GM12878 (cell line): ENCODE data around the gene RAB30. TPM values are rescaled to one million over a fixed set of nuclear protein-coding genes. Genes with fewer than 3 reads are reported as not detected.

Experiments used
- BHLHE40 ChIP-seq, 2 experiments: fragments of 450-650 bp in 1 of 2; IDR thresholded peaks; 2 replicates each; pipeline ENCODE4 v1.6.1; 2011 to 2017; ENCODE audit warnings: low read depth in 2 of 2, borderline replicate concordance in 1 of 2, improper control_type of control experiment in 1 of 2, low read length in 1 of 2, mild to moderate bottlenecking in 1 of 2
- BMI1 ChIP-seq: fragments of 450-650 bp; IDR thresholded peaks from 2 replicates; pipeline ENCODE4 v1.6.1; 2016; ENCODE audit warnings: mild to moderate bottlenecking, moderate library complexity, borderline replicate concordance
- HDGF ChIP-seq: fragments of 450-650 bp; IDR thresholded peaks from 2 replicates; pipeline ENCODE4 v1.6.1; 2016; ENCODE audit warnings: antibody characterized with exemption
- RAD21 ChIP-seq: IDR thresholded peaks from 2 replicates; pipeline ENCODE4 v1.6.1; 2011; ENCODE audit warnings: mild to moderate bottlenecking, low read depth, low read length, moderate library complexity; ENCODE audit not compliant: insufficient read depth
- SIN3A ChIP-seq: IDR thresholded peaks from 2 replicates; pipeline ENCODE4 v1.6.1; 2012; ENCODE audit warnings: low read depth, low read length, improper control_type of control experiment
- WRNIP1 ChIP-seq: IDR thresholded peaks from 2 replicates; pipeline ENCODE4 v1.6.1; 2011; ENCODE audit warnings: low read depth, low read length, improper control_type of control experiment, borderline replicate concordance
- ZNF384 ChIP-seq: IDR thresholded peaks from 2 replicates; pipeline ENCODE4 v1.6.1; 2012; ENCODE audit warnings: low read depth, mild to moderate bottlenecking, low read length, improper control_type of control experiment, borderline replicate concordance
- polyA plus RNA-seq, 11 experiments: library from polyadenylated mRNA; depleted of rRNA in 4 of 11; unstranded in 6 of 11; stranded (reverse) in 5 of 11; fragments of >200 nt; fragmentation: Nextera tagmentation in 4 of 11; fragmentation: Illumina TruSeq in 1 of 11; extraction: Ambion mirVana in 4 of 11; extraction: Trizol in 1 of 11; gene quantifications; 1 replicate in 1 of 11; 2 replicates in 10 of 11; pipeline versions ENCODE4 v1.2.1 to v1.2.3, GENCODE V29; 2011 to 2016; ENCODE audit warnings: inconsistent platforms in 2 of 11, missing spikeins in 2 of 11, low read depth in 1 of 11
- total RNA-seq, 4 experiments: library from RNA; depleted of rRNA in 3 of 4; stranded (reverse); fragments of >200 nt in 3 of 4; fragmentation: Illumina TruSeq in 1 of 4; extraction: Trizol in 1 of 4; gene quantifications; 2 replicates each; pipeline versions ENCODE4 v1.2.1 to v1.2.3, GENCODE V29; 2013 to 2021
- TF ChIP-seq, protein P1 (sequence below): fragments of 450-650 bp; IDR thresholded peaks from 2 replicates; pipeline ENCODE4 v1.6.1; 2017; ENCODE audit warnings: mild to moderate bottlenecking, moderate library complexity
- TF ChIP-seq, protein P2 (sequence below): fragments of 150-350 bp; IDR thresholded peaks from 2 replicates; pipeline ENCODE4 v1.6.1; 2014; ENCODE audit warnings: mild to moderate bottlenecking, low read depth, low read length
- TF ChIP-seq, protein P3 (sequence below): fragments of 450-650 bp; formaldehyde crosslinking; IDR thresholded peaks from 2 replicates; pipeline ENCODE4 v1.5.0; 2022; ENCODE audit warnings: mild to moderate bottlenecking, missing genetic modification characterization
- TF ChIP-seq, protein P4 (sequence below): fragments of 450-650 bp; formaldehyde crosslinking; IDR thresholded peaks from 2 replicates; pipeline ENCODE4 v1.4.0; 2022; ENCODE audit warnings: mild to moderate bottlenecking, moderate library complexity
- TF ChIP-seq, protein P5 (sequence below): IDR thresholded peaks from 2 replicates; pipeline ENCODE4 v1.6.1; 2011; ENCODE audit warnings: borderline replicate concordance, low read depth, mild to moderate bottlenecking, moderate library complexity, low read length; ENCODE audit not compliant: insufficient read depth, poor library complexity, severe bottlenecking

RAB30 gene
- total and polyA plus RNA-seq, 10 of the 15 experiments (the other 5 are each of a cell fraction or from before 2014, with no cell fraction given), result 9.8 to 26.7 (median 19.2) TPM

DNA sequence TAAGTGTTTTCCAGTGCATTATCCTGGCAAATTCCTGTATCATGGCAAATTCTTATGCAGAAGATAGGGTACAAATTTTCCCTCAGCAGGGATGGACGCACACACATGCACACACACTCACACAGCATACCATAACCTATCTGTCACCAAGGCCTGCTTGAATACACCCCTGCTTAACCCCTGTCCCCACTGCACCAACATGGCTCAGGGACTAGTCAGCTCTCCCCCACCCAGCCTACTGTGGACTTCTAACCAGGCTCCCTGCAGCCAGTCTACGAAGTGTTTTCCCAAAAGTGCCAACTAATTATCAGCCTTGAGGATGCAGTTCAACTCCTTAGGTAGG, 63.1 kb downstream of the RAB30 start (continued):
- TF ChIP-seq, protein P1, sequence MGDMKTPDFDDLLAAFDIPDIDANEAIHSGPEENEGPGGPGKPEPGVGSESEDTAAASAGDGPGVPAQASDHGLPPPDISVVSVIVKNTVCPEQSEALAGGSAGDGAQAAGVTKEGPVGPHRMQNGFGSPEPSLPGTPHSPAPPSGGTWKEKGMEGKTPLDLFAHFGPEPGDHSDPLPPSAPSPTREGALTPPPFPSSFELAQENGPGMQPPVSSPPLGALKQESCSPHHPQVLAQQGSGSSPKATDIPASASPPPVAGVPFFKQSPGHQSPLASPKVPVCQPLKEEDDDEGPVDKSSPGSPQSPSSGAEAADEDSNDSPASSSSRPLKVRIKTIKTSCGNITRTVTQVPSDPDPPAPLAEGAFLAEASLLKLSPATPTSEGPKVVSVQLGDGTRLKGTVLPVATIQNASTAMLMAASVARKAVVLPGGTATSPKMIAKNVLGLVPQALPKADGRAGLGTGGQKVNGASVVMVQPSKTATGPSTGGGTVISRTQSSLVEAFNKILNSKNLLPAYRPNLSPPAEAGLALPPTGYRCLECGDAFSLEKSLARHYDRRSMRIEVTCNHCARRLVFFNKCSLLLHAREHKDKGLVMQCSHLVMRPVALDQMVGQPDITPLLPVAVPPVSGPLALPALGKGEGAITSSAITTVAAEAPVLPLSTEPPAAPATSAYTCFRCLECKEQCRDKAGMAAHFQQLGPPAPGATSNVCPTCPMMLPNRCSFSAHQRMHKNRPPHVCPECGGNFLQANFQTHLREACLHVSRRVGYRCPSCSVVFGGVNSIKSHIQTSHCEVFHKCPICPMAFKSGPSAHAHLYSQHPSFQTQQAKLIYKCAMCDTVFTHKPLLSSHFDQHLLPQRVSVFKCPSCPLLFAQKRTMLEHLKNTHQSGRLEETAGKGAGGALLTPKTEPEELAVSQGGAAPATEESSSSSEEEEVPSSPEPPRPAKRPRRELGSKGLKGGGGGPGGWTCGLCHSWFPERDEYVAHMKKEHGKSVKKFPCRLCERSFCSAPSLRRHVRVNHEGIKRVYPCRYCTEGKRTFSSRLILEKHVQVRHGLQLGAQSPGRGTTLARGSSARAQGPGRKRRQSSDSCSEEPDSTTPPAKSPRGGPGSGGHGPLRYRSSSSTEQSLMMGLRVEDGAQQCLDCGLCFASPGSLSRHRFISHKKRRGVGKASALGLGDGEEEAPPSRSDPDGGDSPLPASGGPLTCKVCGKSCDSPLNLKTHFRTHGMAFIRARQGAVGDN, result no peak
- no peak for TF ChIP-seq RAD21
- TF ChIP-seq, protein P2, sequence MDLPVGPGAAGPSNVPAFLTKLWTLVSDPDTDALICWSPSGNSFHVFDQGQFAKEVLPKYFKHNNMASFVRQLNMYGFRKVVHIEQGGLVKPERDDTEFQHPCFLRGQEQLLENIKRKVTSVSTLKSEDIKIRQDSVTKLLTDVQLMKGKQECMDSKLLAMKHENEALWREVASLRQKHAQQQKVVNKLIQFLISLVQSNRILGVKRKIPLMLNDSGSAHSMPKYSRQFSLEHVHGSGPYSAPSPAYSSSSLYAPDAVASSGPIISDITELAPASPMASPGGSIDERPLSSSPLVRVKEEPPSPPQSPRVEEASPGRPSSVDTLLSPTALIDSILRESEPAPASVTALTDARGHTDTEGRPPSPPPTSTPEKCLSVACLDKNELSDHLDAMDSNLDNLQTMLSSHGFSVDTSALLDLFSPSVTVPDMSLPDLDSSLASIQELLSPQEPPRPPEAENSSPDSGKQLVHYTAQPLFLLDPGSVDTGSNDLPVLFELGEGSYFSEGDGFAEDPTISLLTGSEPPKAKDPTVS, result no peak
- TF ChIP-seq, protein P3, sequence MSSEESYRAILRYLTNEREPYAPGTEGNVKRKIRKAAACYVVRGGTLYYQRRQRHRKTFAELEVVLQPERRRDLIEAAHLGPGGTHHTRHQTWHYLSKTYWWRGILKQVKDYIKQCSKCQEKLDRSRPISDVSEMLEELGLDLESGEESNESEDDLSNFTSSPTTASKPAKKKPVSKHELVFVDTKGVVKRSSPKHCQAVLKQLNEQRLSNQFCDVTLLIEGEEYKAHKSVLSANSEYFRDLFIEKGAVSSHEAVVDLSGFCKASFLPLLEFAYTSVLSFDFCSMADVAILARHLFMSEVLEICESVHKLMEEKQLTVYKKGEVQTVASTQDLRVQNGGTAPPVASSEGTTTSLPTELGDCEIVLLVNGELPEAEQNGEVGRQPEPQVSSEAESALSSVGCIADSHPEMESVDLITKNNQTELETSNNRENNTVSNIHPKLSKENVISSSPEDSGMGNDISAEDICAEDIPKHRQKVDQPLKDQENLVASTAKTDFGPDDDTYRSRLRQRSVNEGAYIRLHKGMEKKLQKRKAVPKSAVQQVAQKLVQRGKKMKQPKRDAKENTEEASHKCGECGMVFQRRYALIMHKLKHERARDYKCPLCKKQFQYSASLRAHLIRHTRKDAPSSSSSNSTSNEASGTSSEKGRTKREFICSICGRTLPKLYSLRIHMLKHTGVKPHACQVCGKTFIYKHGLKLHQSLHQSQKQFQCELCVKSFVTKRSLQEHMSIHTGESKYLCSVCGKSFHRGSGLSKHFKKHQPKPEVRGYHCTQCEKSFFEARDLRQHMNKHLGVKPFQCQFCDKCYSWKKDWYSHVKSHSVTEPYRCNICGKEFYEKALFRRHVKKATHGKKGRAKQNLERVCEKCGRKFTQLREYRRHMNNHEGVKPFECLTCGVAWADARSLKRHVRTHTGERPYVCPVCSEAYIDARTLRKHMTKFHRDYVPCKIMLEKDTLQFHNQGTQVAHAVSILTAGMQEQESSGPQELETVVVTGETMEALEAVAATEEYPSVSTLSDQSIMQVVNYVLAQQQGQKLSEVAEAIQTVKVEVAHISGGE, result no peak
- TF ChIP-seq, protein P4, sequence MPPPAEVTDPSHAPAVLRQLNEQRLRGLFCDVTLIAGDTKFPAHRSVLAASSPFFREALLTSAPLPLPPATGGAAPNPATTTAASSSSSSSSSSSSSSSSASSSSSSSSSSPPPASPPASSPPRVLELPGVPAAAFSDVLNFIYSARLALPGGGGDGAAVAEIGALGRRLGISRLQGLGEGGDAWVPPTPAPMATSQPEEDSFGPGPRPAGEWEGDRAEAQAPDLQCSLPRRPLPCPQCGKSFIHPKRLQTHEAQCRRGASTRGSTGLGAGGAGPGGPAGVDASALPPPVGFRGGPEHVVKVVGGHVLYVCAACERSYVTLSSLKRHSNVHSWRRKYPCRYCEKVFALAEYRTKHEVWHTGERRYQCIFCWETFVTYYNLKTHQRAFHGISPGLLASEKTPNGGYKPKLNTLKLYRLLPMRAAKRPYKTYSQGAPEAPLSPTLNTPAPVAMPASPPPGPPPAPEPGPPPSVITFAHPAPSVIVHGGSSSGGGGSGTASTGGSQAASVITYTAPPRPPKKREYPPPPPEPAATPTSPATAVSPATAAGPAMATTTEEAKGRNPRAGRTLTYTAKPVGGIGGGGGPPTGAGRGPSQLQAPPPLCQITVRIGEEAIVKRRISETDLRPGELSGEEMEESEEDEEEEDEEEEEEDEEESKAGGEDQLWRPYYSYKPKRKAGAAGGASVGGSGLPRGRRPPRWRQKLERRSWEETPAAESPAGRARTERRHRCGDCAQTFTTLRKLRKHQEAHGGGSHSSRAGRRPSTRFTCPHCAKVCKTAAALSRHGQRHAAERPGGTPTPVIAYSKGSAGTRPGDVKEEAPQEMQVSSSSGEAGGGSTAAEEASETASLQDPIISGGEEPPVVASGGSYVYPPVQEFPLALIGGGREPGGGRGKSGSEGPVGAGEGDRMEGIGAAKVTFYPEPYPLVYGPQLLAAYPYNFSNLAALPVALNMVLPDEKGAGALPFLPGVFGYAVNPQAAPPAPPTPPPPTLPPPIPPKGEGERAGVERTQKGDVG (CRISPR knock-in tag), result no peak
- TF ChIP-seq SIN3A, result no peak
- no peak for TF ChIP-seq BMI1
- TF ChIP-seq, protein P5, sequence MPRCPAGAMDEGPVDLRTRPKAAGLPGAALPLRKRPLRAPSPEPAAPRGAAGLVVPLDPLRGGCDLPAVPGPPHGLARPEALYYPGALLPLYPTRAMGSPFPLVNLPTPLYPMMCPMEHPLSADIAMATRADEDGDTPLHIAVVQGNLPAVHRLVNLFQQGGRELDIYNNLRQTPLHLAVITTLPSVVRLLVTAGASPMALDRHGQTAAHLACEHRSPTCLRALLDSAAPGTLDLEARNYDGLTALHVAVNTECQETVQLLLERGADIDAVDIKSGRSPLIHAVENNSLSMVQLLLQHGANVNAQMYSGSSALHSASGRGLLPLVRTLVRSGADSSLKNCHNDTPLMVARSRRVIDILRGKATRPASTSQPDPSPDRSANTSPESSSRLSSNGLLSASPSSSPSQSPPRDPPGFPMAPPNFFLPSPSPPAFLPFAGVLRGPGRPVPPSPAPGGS, result no peak
- no peak for TF ChIP-seq HDGF
- no peak for TF ChIP-seq BHLHE40 (IDR thresholded peaks at IDR 0.05; ENCODE audit: borderline replicate concordance in 1 of 2, low read depth in 2 of 2, low read length in 1 of 2)
- no peak for TF ChIP-seq WRNIP1
- TF ChIP-seq ZNF384, result no peak
